Smooth muscle cell (in vitro differentiated cells): ENCODE data around the gene TMEM134. TPM values are rescaled to one million over a fixed set of nuclear protein-coding genes. Genes with fewer than 3 reads are reported as not detected.
"Not testable (repeated sequence)": the region's sequence is repeated elsewhere in the genome, so short reads cannot be mapped to it uniquely, and the experiment has no call there.

Source experiments
- DNase-seq: peaks from one replicate; lab custom pipeline; 2025; ENCODE audit not compliant: unreplicated experiment; lab: John Stamatoyannopoulos, UW
- H2AFZ ChIP-seq: fragments of 200-600 bp; sonication (generic); 2 replicates; pipeline ENCODE4 v1.6.0; 2016; ENCODE audit warnings: antibody characterized with exemption, low read depth, mild to moderate bottlenecking
- H3F3A ChIP-seq: fragments of 200-600 bp; sonication (generic); 2 replicates; pipeline ENCODE4 v1.6.0; 2017; ENCODE audit warnings: antibody characterized with exemption, low read depth
- H3K27ac ChIP-seq: fragments of 200-600 bp; sonication (generic); 2 replicates; pipeline ENCODE4 v1.5.1; 2016; ENCODE audit warnings: low read depth, mild to moderate bottlenecking
- H3K27me3 ChIP-seq: fragments of 200-600 bp; sonication (generic); 2 replicates; pipeline ENCODE4 v1.6.1; 2016; ENCODE audit warnings: low read depth, mild to moderate bottlenecking
- H3K36me3 ChIP-seq: fragments of 200-600 bp; sonication (generic); 2 replicates; pipeline ENCODE4 v1.5.1; 2016; ENCODE audit warnings: low read depth
- H3K4me1 ChIP-seq: fragments of 200-600 bp; sonication (generic); 2 replicates; pipeline ENCODE4 v1.5.1; 2016; ENCODE audit warnings: low read depth
- H3K4me2 ChIP-seq: fragments of 200-600 bp; sonication (generic); 2 replicates; pipeline ENCODE4 v1.6.0; 2016; ENCODE audit warnings: mild to moderate bottlenecking
- H3K4me3 ChIP-seq: fragments of 200-600 bp; sonication (generic); 2 replicates; pipeline ENCODE4 v1.5.1; 2016; ENCODE audit warnings: mild to moderate bottlenecking
- H3K79me2 ChIP-seq: fragments of 200-600 bp; sonication (generic); 2 replicates; pipeline ENCODE4 v1.6.0; 2016; ENCODE audit warnings: low read depth, mild to moderate bottlenecking
- H3K9ac ChIP-seq: fragments of 200-600 bp; sonication (generic); 2 replicates; pipeline ENCODE4 v1.6.0; 2016; ENCODE audit warnings: low read depth
- H3K9me3 ChIP-seq: fragments of 200-600 bp; sonication (generic); replicated peaks from 2 replicates; pipeline ENCODE4 v1.5.1; 2016; ENCODE audit warnings: low read depth
- H4K20me1 ChIP-seq: fragments of 200-600 bp; sonication (generic); 2 replicates; pipeline ENCODE4 v1.6.0; 2016; ENCODE audit warnings: low read depth
- CTCF ChIP-seq: fragments of 200-600 bp; sonication (generic); IDR thresholded peaks from 2 replicates; pipeline ENCODE4 v1.5.1; 2017; ENCODE audit warnings: borderline replicate concordance, mild to moderate bottlenecking, antibody characterized with exemption; ENCODE audit not compliant: insufficient read depth, poor library complexity, severe bottlenecking
- WGBS: methylation state at CpG from one replicate; pipeline ENCODE4 v1.1.7; 2016; ENCODE audit warnings: low lambda C conversion rate; 5-methylcytosine and 5-hydroxymethylcytosine counted together
- polyA plus RNA-seq: library from polyadenylated mRNA; unstranded; fragments of >200 nt; fragmentation: Nextera tagmentation; extraction: Ambion mirVana; gene quantifications from 2 replicates; pipeline ENCODE4 v1.2.1, GENCODE V29; 2016
- total RNA-seq: library from RNA; depleted of rRNA; stranded (reverse); fragments of >200 nt; gene quantifications from 2 replicates; pipeline ENCODE4 v1.2.3, GENCODE V29; 2014

Gene TMEM134
- total and polyA plus RNA-seq, 2 experiments from 2014 or later, result 114 to 135 TPM

- 91% methylated on average over 7 of the region's 7 CpGs for WGBS
- Histone ChIP-seq H3K9me3 (no peaks in the 10 kb centered on the region), H3K36me3 (no peaks in the 10 kb centered on the region), H3K79me2 (no peaks in the 10 kb centered on the region), H3K4me1 (no peaks in the 10 kb centered on the region), H3F3A (no peaks in the 10 kb centered on the region), H3K4me3 (no peak overlapping the region), H3K9ac (no peak overlapping the region), H4K20me1 (no peaks in the 10 kb centered on the region), H3K27ac (no peak overlapping the region), H2AFZ (no peak overlapping the region), H3K27me3 (no peaks in the 10 kb centered on the region), H3K4me2 (no peak overlapping the region)
- DNase-seq, result no peak
- TF ChIP-seq CTCF, result no peak
Measured at GRCh38 chr11:67514116-67514515, 45.1 kb upstream of the TMEM134 start.

GRCh38 chr11:67511558-67511957 is 42.5 kb upstream of the TMEM134 start:
- not testable (repeated sequence) for H3K4me1 ChIP-seq, H3K4me2 ChIP-seq, H3K9ac ChIP-seq, H3K79me2 ChIP-seq, H3K27me3 ChIP-seq, H3K9me3 ChIP-seq, H3F3A ChIP-seq, H3K27ac ChIP-seq, DNase-seq, H4K20me1 ChIP-seq, H2AFZ ChIP-seq, H3K4me3 ChIP-seq, H3K36me3 ChIP-seq
- 95% methylated on average over 4 of the region's 4 CpGs for WGBS

- WGBS, result 88% methylated on average over 3 of the region's 3 CpGs
- Histone ChIP-seq H3K4me3 (no peak overlapping the region), H3K9ac (no peak overlapping the region), H3F3A (peaks cover 4% of the 10 kb centered on the region), H2AFZ (no peak overlapping the region), H3K4me1 (peaks cover 11% of the 10 kb centered on the region), H4K20me1 (no peaks in the 10 kb centered on the region), H3K36me3 (no peaks in the 10 kb centered on the region), H3K27me3 (no peaks in the 10 kb centered on the region), H3K27ac (no peak overlapping the region), H3K4me2 (no peak overlapping the region), H3K79me2 (no peaks in the 10 kb centered on the region), H3K9me3 (no peaks in the 10 kb centered on the region)
- no peak for TF ChIP-seq CTCF
- no peak for DNase-seq
Measured at GRCh38 chr11:67510023-67510345, 40.9 kb upstream of the TMEM134 start.

GRCh38 chr11:67508486-67509121 is 39.6 kb upstream of the TMEM134 start:
- H3F3A ChIP-seq, result peaks cover 4% of the 10 kb centered on the region
- WGBS, result 3% methylated on average over 51 of the region's 57 CpGs
- peaks cover 6% of the 10 kb centered on the region for H3K79me2 ChIP-seq
- no peak for TF ChIP-seq CTCF
- peaks cover 14% of the 10 kb centered on the region for H3K4me1 ChIP-seq
- peak; percentile 94 for DNase-seq
- peak overlapping the region; percentile 95 for H3K27ac ChIP-seq
- H3K9ac ChIP-seq, result peak overlapping the region; percentile 96
- H3K9me3 ChIP-seq, result no peaks in the 10 kb centered on the region
- no peaks in the 10 kb centered on the region for H3K27me3 ChIP-seq
- no peaks in the 10 kb centered on the region for H3K36me3 ChIP-seq
- peak overlapping the region; percentile 90 for H3K4me2 ChIP-seq
- peak overlapping the region; percentile 91 for H2AFZ ChIP-seq
- H3K4me3 ChIP-seq, result peak overlapping the region; percentile 77
- peaks cover 4% of the 10 kb centered on the region for H4K20me1 ChIP-seq
